GM21723 (cell line): ENCODE data around the gene ST6GALNAC3.

Source experiments
- ATAC-seq: cut with Tn5 transposase; IDR thresholded peaks from one replicate; pipeline ENCODE4 v1.9.1; 2021; ENCODE audit warnings: mild to moderate bottlenecking, moderate library complexity; ENCODE audit not compliant: unreplicated experiment

ST6GALNAC3 gene

DNA sequence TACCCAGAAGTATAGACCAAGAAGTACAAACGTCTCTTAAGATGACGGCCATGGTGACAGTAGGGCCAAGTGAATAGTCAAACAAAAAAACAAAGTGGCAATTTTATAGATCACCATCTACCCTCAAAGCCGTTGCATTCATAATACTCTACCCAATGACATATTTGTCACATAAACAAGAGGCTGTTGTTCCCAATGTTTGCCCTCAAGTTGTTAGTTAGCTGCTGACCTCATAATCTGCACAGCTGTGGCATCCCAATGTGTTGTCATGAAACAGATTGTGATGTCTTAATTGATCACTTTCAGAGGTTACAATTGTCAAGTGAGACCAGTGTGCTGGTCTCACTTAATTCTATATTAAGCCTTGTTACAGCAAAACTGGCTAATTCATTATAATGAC lies 333.8 kb downstream of the ST6GALNAC3 start:
- ATAC-seq, result no peak

DNA sequence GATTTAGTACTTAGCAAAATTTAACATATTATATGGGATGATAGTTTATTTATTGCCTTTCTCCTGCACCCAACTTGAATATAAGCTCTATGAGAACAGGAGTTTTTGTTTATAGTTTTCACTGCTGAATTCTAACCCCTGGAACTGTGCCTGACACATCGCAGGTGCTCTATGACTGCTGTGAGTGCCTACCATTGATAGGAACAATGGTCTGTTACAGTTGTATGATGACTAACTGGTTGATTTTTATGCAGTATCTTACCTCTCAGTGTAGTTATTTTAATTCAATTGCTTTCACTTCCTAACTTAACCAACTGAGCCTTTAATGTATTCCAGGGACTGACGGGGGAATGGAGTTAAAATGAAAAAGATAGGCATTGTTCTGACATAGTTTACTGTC lies 336.0 kb downstream of the ST6GALNAC3 start:
- ATAC-seq, result no peak

DNA sequence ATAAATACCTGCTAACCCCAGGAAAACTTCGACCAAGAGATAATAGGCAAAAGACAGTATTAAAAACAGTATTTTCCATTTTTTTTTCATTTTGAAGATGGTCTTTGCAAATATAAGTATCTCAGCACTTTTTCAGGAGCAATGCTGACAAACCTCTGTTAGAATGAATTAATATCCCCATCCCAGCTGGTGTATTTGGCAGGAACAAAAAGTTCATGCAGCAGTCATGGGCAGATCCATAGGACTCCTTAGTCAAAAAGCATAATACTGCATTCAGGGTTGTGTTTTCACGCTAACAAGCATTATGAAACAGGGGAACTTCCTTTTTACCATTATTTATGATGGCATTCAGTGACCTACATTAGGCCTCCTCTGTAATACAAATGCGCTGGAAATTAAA lies 344.0 kb downstream of the ST6GALNAC3 start:
- no peak for ATAC-seq

DNA sequence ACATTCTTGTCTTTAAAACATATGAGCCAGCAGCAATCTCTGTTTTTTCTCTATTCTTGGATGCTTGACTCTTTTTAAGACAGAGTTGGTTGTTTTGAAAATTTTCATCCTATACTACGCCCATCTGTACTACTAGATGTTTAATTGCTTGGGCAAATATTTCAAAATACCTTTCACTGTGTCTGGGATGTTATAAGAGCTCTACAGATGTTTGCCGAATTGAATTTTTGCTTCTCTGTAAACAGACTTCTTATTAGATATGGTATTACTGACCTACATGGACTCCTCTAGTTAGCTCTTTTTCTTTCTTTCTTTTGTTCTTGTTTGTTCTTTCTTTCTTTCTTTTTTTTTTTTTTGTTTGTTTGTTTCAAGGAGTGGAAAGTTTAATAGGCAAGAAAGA lies 345.1 kb downstream of the ST6GALNAC3 start:
- no peak for ATAC-seq

DNA sequence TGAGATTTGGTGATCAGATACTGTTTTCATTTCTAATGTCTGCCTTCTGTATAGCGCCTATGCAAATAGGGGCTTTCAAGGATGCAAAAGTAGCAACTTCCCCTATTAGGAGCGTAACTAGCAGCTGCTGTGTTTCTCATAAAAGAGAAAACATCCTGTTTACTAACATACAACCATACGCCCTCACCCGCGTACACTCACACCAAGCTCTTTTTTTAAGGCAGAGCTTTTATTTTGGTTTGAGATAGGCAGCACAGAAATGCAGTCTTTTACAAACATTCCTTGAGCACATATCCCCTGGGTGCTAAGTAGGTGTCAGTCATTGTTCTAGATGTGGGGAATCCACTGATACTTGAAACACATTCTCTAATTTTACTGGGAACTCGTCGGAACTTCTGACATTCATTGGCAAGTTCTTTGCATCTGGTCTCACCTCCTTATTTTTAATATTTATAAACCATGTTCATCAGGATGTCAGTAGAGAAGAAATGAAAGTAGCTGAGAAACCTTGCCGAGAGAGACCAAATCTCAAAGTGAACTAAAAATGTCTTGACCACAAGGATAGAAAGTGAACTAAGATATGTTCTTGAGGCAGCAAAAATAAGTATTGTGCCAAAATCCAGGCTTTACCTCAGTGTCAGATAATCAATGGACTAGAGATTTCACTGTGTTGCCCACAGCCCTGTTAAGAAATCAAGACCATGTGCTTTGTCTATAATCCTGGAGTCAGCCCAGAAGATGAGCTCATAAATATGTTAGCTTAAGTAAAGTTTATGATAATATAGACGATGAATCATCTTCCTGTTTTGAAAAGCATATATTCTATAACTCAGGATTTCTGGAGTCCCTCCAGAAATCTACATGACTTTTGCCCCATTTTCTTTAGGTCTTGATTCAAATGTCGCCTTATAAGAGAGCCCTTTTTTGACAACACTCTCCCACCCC lies 350.9 kb downstream of the ST6GALNAC3 start:
- ATAC-seq, result peak; percentile 95

DNA sequence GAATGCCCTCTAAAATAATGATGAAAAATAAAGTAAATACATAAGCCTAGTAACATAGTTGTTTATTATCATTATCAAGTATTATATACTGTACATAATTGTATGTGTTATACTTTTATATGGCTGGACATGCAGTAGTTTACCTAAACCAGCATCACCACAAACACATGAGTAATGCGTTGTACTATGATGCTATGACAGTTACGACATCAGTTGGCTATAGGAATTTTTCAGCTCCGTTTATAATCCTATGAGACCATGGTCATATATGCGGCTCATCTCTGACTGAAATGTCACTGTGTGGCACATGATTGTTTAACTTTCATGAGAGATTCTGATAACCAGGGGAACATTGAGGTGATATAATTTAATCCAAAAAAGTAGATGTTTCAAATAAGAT lies 352.1 kb downstream of the ST6GALNAC3 start:
- ATAC-seq, result no peak

DNA sequence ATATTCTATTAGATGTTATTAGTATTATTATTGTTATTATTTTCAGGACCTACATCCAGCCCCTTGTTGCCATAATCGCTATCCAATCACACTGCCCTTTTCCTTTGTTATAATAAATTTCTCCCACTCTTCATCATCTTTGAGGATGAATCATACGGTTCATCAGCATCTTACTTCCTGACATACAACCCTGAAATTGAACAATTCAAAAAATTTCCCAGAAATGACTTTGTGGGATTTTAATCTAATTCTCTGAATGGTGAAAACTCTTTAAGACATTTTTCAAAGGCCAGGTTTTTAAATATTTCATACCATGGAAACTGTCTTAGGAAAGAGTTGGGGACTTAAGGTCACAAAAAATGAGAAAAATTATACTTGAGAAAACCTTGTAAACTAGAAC lies 353.5 kb downstream of the ST6GALNAC3 start:
- ATAC-seq, result no peak

DNA sequence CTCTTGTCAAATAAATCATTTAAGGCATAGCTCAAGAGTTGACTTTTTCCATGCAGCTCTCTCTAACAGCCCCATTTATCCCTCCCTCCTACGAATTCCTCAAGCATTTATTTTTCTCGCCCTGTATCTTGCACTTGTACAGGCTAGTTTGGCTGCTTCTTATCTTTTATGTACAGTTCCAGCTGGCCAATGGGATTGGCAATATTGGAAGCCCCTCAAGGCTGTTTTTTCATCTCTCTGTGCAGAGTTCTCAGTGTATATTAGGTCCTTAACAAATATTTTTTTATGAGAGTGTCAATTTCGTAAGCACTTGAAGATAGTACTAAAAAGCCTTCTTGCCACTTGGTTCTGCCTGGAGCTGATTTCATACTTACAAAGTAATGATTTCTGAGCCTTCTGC lies 356.0 kb downstream of the ST6GALNAC3 start:
- ATAC-seq, result no peak

DNA sequence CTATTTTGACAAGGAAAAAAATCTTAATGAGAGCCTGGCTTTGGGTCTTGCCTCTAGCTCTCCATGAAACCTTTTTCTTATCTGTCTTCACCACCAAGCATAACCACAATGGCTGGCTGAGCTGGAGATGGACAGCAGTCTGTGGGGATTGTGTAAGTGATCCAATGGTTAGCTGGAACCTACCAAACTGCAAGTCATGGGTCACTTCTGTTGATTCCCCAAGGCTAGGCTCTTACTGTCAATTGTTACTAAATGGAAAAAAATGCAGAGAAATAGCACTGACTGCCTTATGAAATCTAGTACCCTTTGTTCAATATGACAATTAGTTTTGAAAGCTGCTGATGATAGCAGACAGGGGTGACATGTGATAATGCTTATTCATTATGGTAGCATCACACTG lies 359.0 kb downstream of the ST6GALNAC3 start:
- no peak for ATAC-seq

DNA sequence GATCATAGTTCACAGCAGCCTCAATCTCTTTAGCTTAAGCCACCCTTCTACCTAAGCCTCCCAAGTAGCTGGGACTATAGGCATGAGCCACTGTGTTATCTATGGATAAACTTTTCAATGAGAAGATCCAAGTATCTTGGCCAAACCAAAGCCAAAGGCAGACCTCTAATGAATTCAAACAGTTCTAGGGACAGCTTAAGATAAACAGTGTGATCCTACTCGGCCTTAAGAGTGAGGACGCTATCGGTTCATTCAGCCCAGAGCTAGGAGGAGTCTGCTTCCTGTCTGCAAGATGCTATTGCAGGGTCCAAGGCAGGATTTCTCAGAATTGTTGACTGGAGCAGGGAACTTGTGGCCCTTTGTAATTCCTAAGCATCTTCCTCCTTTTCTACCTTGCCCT lies 368.7 kb downstream of the ST6GALNAC3 start:
- ATAC-seq, result no peak

DNA sequence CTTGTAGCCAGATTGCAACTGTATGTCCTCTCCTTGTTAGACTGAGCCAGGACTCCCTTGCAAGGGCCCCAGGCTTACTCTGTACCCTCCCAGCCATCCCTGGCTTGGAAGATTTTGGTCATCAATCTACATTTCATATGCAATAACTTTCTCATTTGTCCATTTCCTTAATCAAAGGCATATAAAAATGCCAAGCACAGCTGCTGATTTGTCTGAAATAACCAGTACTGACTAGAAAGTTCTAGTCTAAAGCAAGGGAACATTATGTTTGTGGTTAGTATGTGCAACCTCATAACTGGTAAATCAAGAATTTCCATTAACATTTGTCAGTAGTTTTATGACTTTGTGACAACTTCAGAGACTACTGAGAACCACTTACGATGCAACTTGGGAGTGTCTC lies 370.2 kb downstream of the ST6GALNAC3 start:
- ATAC-seq, result no peak

DNA sequence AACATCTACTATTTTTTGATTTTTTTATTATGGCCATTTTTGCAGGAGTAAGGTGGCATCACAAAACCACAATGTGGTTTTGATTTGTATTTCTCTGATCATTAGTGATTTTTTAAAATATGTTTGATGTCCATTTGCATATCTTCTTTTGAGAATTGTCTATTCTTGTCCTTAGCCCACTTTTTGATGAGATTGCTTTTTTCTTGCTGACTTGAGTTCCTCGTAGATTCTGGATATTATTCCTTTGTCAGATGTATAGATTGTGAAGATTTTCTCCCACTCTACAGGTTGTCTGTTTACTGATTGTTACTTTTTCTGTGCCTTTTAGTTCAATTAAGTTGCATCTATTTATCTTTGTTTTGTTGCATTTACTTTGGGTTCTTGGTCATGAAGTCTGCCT lies 375.7 kb downstream of the ST6GALNAC3 start:
- no peak for ATAC-seq

DNA sequence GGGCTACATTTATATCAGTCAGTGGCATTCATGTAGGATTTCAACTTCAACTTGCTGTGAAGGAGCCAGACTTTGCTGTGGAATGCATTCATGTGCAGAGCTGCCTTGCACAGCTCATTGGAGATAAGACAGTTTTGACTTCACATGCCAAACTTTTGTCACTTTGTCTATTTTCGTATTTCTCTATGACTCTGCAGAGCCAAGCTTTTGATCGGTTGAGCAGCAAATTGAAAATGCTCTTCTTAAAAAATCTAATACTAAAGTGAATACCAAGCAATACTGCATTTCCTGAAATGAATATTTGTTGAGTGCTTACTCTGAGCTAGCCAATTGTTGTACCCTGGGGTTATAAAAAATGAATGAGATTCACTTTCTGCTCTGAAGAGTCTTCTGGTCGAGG lies 388.7 kb downstream of the ST6GALNAC3 start:
- no peak for ATAC-seq

DNA sequence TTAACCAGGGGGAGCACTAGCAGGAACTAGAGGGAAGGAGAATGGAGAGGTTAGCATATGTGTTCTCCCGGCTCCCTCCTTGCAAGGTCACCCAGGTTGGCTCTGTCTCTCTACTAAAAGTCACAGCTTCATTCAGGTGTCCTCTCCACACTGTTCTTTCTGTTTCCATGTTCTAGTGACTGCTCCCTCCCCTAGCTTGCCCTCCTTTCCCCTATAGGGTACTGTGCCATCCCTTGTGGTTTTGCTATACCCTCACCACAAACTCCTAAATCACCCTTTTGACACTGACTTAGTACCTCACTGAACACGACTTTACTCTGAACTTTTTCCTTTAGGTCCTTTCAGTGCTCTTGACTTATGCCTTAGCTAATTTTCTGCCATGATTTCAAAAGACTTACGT lies 389.3 kb downstream of the ST6GALNAC3 start:
- no peak for ATAC-seq

DNA sequence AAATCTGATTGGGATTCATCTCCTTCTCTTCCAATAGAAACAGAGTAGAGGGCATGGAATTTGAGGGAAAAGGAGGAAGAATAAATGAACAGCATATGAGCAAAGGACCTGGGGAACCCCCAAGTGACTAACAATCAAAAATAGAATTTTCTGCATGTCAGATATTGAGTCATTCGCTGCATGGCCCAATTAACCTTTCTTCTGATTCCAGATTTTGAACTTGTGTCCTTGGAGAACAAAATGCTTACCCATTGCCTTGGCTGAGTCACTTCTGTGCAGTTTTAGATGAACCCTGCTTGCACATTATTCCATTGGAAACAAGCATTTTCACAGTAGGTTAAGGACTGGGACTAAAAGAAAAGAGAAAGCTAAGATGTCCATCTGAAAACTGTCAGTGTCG lies 390.5 kb downstream of the ST6GALNAC3 start:
- ATAC-seq, result no peak

DNA sequence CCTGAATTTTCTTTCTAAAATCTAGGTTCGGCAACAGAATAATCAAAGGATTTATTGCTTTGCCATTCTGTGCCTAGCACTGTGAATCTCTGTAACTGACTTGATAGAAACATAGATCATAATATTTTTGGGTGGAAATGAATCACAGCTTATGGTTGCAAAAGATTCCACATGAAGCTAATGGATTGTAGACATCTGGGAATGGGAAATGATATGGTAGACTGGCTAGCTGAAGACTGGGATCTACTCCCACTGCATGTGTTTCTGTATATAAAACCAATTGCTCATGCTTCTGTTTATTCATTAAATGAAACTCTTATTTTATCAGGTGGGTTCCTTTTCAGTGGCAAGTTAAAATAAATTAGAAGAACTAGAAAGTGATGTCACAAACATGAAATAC lies 395.6 kb downstream of the ST6GALNAC3 start:
- ATAC-seq, result no peak

DNA sequence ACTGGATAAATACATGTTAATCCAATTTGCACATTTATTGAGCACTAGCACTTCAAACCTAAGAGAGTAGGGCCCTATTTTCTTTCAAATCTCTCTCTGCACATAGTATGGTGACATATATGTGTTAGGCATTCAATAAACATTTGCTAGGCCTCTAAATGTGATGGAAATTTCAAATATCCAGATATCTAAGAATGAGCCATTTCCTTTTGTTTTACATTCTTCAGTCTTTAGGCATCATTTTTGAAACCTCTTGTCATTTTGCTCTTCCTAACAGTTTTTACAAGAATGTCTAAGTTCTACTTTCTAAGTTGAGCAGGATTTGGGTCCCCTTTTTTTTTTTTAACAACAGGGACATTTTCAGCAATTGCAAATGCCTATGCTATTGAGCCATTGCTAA lies 397.0 kb downstream of the ST6GALNAC3 start:
- no peak for ATAC-seq

DNA sequence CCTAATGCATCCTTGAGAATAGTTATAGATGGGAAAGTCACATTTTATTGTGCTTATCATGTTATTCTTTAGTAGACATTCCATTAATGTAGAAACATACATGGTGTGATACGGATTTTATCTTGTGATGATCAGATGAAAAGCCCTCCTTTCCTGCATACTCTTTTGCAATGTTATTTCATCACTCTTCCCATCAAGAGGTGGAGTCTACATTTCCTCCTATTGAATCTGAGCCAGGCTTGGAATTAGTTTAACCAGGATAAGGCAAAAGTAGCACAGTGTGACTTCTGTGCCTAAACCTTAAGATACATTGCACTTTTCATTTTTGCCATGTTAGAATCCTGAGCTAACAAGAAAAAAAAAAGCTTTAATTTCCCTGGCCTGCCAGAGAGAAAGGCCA lies 399.0 kb downstream of the ST6GALNAC3 start:
- ATAC-seq, result no peak

DNA sequence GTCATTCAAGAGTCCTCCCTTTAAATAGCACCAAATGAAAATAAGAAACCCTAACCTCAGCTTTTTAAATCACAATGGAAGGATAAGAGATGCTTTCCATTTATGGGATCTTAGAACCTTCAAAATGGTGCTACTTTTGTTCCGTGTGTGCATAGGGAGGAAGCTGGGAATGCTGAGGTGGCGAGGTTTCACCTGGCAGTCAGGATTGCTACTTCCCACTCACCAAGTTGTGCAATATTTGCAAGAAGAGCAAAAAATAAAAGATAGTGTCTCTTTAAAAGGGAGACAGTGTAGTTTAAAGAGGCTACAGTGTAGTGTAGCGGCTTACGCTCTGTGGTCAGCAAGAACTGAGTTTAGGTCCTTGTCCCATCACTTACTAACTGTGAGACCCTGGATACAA lies 400.4 kb downstream of the ST6GALNAC3 start:
- ATAC-seq, result no peak

DNA sequence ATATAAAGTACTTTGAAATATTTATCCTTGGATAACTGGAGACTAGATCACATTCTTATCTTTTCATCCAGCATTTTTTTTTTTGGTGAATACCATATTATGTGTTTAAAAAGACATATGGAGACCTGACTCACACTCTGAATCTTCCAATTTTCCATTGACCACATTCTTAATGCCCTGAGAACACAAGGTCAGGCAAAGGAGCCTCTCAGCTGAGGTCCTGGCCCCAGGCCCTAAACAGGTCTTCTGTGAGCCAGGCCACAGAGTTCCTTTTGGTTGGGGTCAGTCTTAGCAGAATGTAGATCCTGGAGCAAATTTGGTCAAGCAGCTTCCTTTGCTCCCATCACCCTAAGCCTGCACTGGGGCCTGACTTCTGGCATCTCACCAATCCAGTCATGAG lies 402.6 kb downstream of the ST6GALNAC3 start:
- ATAC-seq, result no peak

DNA sequence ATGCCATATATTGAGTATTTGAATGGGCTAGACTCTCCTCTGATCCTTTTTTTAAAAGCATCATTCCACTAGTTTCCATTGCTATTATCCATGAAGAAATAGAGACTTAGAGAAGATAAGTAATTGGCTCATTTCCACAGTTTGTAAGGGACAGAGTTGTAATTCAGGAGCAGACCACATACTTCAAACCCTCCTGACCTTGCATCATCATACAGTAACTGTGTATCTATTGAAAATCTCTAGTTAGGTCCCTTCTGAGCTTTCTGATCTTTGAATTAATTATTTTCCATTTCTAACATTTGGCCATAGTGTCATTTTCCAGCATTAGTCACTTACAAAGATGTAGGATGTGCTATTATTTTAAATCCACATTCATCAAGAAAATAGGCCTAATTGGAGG lies 406.3 kb downstream of the ST6GALNAC3 start:
- ATAC-seq, result no peak

DNA sequence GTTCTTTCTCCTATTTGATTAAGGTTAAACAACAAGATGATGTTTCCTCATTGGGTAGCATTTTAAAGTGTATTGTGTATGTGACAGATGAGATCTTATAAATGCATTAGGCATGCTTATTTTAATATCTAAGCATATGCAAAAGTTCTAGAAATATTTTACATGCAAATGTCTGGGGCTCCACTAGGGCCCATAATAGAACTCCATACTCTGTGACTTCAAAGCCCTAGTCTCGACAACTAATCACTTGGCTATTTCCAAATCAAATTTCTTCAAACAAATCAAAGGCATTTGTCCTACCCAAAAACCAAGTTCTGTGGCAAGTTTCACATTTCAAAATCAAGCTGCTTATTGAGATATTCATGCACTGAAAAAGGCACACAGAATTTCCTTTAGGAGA lies 407.1 kb downstream of the ST6GALNAC3 start:
- no peak for ATAC-seq

DNA sequence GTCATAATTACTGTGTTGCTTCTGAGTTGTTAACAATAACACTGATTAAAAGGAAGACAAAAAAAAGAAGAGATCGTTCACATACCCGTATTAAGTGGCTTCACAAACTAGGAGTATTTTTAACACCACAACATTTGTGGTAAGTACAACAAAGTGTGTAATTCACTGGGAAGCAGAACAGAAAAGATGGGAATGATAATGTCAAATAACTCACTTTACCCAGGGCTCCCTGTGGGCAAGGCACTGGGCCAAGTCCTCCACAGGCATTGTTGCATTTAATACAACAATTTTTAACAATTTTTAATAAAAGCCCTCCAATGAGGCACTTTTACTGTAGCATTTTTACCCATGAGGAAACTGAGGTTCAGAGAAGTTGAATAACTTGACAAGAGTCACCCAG lies 407.7 kb downstream of the ST6GALNAC3 start:
- no peak for ATAC-seq
